Panc1 (cell line): ENCODE measurements around the gene KIF12. TPM values are rescaled to one million over a fixed set of nuclear protein-coding genes. Genes with fewer than 3 reads are reported as not detected.

Source experiments
- ATAC-seq: fragments of 200-7000 bp; cut with Tn5 transposase; 2 replicates; pipeline ENCODE4 v1.9.1; 2020; ENCODE audit warnings: mild to moderate bottlenecking, moderate library complexity
- BruUV-seq: library from RNA; stranded (reverse); fragments of 400-500 nt; replicated peaks from 2 replicates; lab custom pipeline; 2021; lab: Mats Ljungman, UMichigan
- CTCF ChIA-PET: fragments of 300-600 bp; sonication (Branson Sonifier 250); formaldehyde crosslinking; loops from one replicate; lab custom pipeline; 2022; ENCODE audit warnings: antibody characterized with exemption; lab: Charles Lee
- POLR2A ChIA-PET: fragments of 300-600 bp; sonication (Branson Sonifier 250); formaldehyde crosslinking; loops from one replicate; lab custom pipeline; 2022; ENCODE audit warnings: antibody characterized with exemption; lab: Charles Lee
- DNase-seq: peaks from one replicate; pipeline ENCODE4 v3.0.0-alpha.2; 2010; ENCODE audit warnings: low read depth, low spot score
- H3K27ac ChIP-seq: 2 replicates; pipeline ENCODE4 v1.5.1; 2011; ENCODE audit warnings: mild to moderate bottlenecking, low read length, inconsistent platforms
- H3K27me3 ChIP-seq: fragments of 200-500 bp; sonication (Bioruptor generic); 2 replicates; pipeline ENCODE4 v1.6.0; 2014; ENCODE audit warnings: low read length, inconsistent platforms; ENCODE audit not compliant: control insufficient read depth, insufficient read depth
- H3K36me3 ChIP-seq: fragments of 200-500 bp; sonication (Bioruptor generic); 2 replicates; pipeline ENCODE4 v1.5.1; 2014; ENCODE audit warnings: inconsistent platforms, mild to moderate bottlenecking, low read length, moderate library complexity; ENCODE audit not compliant: control insufficient read depth, insufficient read depth
- H3K4me1 ChIP-seq: 2 replicates; pipeline ENCODE4 v1.5.1; 2011; ENCODE audit warnings: inconsistent platforms, mild to moderate bottlenecking, low read length, moderate library complexity; ENCODE audit not compliant: control insufficient read depth, insufficient read depth
- H3K4me3 ChIP-seq, 2 experiments: 2 replicates each; pipeline ENCODE4 v1.5.1; 2011 to 2012; ENCODE audit warnings: low read depth in 2 of 2, low read length in 2 of 2, mild to moderate bottlenecking in 2 of 2, inconsistent platforms in 1 of 2, moderate library complexity in 1 of 2
- H3K9me3 ChIP-seq: fragments of 200-500 bp; sonication (Bioruptor generic); 2 replicates; pipeline ENCODE4 v1.5.1; 2014; ENCODE audit warnings: low read depth, mild to moderate bottlenecking, inconsistent platforms, low read length, moderate library complexity; ENCODE audit not compliant: control insufficient read depth, insufficient read depth
- POLR2AphosphoS5 ChIP-seq: IDR thresholded peaks from 2 replicates; pipeline ENCODE4 v1.6.1; 2012; ENCODE audit warnings: mild to moderate bottlenecking, low read depth, low read length, moderate library complexity
- SIN3A ChIP-seq: IDR thresholded peaks from 2 replicates; pipeline ENCODE4 v1.6.1; 2012; ENCODE audit warnings: low read depth, mild to moderate bottlenecking, low read length, moderate library complexity, borderline replicate concordance; ENCODE audit not compliant: insufficient read depth
- TCF7L2 ChIP-seq: IDR thresholded peaks from 2 replicates; pipeline ENCODE4 v1.6.1; 2011; ENCODE audit warnings: mild to moderate bottlenecking, low read depth, low read length, inconsistent platforms
- in situ Hi-C: cut with HindIII; loops from 2 replicates; pipeline ENCODE4 v1.10.0; 2016; ENCODE audit warnings: low sequenced_read_pairs, low pct_unique_long_range_greater_than_20kb
- intact Hi-C: fragments of 100-400 bp; cut with micrococcal nuclease; formaldehyde crosslinking; loops from one replicate; pipeline ENCODE4 v1.10.0; 2022; ENCODE audit not compliant: unreplicated experiment
- total RNA-seq: library from RNA; stranded (reverse); gene quantifications from one replicate; pipeline ENCODE4 v1.2.1, GENCODE V29; 2021; ENCODE audit not compliant: unreplicated experiment
- TF ChIP-seq, protein P1 (sequence below): fragments of 450-650 bp; IDR thresholded peaks from 2 replicates; pipeline ENCODE4 v1.5.1; 2017; ENCODE audit warnings: mild to moderate bottlenecking
- TF ChIP-seq, protein P2 (sequence below), 2 experiments: IDR thresholded peaks; 2 replicates each; pipeline ENCODE4 v1.6.1; 2011 to 2012; ENCODE audit warnings: low read depth in 2 of 2, control low read depth in 1 of 2, low read length in 1 of 2, mild to moderate bottlenecking in 1 of 2, moderate library complexity in 1 of 2; ENCODE audit not compliant: insufficient read depth in 1 of 2

The KIF12 gene
- total RNA-seq, 1 experiment from 2014 or later: 0.87 TPM

DNA sequence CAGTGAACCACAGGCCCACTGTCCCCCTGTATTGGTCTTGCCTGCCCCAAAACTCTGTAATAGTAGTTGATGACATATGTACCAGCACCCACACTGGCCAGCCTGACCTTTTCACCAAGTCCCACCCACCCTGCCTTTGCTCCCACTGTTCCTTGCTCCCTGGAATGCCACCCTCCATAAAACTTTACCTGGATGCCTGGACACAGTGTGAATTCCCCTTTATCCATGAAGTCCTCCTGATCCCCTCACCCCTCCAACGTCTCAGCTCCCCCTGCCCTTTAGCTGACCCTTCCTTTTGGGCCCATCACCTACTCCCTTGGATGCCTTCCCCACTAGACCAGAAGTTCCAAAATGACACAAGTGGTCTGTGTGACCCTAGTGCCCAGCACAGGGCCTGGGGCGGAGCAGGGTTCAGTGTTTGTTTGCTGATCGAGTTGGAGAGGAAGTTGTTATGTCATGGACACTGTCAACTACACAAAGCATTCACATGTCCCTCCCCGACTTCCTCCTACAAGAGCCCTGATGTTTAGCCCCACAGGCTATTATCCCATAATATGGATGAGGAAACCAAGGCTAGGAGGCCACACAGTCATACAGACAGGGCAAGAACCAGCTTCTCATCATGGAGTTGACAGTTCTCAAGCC is 37.1 kb downstream of the KIF12 start:
- no peak for DNase-seq
- H3K36me3 ChIP-seq: no peaks in the 10 kb centered on the region
- H3K9me3 ChIP-seq: no peaks in the 10 kb centered on the region
- ChIA-PET CTCF (no interaction called here), POLR2A (no interaction called here)
- H3K27me3 ChIP-seq: 0 out of 2 replicates have a peak, but pooled peaks cover 2% of the 10 kb centered on the region
- TF ChIP-seq POLR2AphosphoS5: no peak
- TF ChIP-seq, protein P1, sequence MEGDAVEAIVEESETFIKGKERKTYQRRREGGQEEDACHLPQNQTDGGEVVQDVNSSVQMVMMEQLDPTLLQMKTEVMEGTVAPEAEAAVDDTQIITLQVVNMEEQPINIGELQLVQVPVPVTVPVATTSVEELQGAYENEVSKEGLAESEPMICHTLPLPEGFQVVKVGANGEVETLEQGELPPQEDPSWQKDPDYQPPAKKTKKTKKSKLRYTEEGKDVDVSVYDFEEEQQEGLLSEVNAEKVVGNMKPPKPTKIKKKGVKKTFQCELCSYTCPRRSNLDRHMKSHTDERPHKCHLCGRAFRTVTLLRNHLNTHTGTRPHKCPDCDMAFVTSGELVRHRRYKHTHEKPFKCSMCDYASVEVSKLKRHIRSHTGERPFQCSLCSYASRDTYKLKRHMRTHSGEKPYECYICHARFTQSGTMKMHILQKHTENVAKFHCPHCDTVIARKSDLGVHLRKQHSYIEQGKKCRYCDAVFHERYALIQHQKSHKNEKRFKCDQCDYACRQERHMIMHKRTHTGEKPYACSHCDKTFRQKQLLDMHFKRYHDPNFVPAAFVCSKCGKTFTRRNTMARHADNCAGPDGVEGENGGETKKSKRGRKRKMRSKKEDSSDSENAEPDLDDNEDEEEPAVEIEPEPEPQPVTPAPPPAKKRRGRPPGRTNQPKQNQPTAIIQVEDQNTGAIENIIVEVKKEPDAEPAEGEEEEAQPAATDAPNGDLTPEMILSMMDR: no peak
- no peak for TF ChIP-seq TCF7L2
- TF ChIP-seq SIN3A: no peak
- TF ChIP-seq, protein P2, sequence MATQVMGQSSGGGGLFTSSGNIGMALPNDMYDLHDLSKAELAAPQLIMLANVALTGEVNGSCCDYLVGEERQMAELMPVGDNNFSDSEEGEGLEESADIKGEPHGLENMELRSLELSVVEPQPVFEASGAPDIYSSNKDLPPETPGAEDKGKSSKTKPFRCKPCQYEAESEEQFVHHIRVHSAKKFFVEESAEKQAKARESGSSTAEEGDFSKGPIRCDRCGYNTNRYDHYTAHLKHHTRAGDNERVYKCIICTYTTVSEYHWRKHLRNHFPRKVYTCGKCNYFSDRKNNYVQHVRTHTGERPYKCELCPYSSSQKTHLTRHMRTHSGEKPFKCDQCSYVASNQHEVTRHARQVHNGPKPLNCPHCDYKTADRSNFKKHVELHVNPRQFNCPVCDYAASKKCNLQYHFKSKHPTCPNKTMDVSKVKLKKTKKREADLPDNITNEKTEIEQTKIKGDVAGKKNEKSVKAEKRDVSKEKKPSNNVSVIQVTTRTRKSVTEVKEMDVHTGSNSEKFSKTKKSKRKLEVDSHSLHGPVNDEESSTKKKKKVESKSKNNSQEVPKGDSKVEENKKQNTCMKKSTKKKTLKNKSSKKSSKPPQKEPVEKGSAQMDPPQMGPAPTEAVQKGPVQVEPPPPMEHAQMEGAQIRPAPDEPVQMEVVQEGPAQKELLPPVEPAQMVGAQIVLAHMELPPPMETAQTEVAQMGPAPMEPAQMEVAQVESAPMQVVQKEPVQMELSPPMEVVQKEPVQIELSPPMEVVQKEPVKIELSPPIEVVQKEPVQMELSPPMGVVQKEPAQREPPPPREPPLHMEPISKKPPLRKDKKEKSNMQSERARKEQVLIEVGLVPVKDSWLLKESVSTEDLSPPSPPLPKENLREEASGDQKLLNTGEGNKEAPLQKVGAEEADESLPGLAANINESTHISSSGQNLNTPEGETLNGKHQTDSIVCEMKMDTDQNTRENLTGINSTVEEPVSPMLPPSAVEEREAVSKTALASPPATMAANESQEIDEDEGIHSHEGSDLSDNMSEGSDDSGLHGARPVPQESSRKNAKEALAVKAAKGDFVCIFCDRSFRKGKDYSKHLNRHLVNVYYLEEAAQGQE (IDR thresholded peaks at IDR 0.05; ENCODE audit: insufficient read depth in 1 of 2, low read depth in 2 of 2, low read length in 1 of 2): no peak
- no TSS peak for BruUV-seq
- intact Hi-C loops: no loop called here
- in situ Hi-C loops: no loop called here
- no peaks in the 10 kb centered on the region for H3K4me1 ChIP-seq
- no peak overlapping the region for H3K27ac ChIP-seq
- no peak overlapping the region for H3K4me3 ChIP-seq
- ATAC-seq: no peak

DNA sequence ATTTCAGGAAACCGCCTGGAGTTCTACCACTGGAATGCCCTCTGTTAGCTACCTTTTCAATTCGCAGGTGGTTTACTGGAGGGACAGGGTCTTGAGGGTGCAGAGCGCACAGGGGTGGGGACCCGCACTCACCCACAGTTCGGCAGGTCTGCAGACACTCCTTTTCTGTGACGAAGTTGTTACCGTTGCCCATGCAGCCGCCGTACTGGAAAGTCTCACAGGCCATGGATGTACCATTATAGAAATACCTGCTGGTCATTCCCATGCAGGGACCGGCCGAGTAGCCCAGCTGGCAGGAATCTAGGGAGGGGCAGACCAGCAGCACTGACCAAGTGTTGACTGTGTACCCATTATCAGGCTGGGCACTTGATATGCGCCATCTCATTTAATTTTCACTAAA is 37.8 kb downstream of the KIF12 start:
- no peak overlapping the region for H3K27ac ChIP-seq
- intact Hi-C loops: no loop called here
- TF ChIP-seq SIN3A (no peak), TCF7L2 (no peak), POLR2AphosphoS5 (no peak)
- TF ChIP-seq, protein P2 (IDR thresholded peaks at IDR 0.05; ENCODE audit: insufficient read depth in 1 of 2, low read depth in 2 of 2, low read length in 1 of 2): no peak
- TF ChIP-seq, protein P1: no peak
- H3K4me3 ChIP-seq: no peak overlapping the region
- ATAC-seq (no peak), DNase-seq (no peak)
- POLR2A ChIA-PET: no interaction called here
- 0 out of 2 replicates have a peak, but pooled peaks cover 2% of the 10 kb centered on the region for H3K27me3 ChIP-seq
- H3K36me3 ChIP-seq: no peaks in the 10 kb centered on the region
- BruUV-seq: no TSS peak
- CTCF ChIA-PET: no interaction called here
- no peaks in the 10 kb centered on the region for H3K9me3 ChIP-seq
- in situ Hi-C loops: no loop called here
- H3K4me1 ChIP-seq: no peaks in the 10 kb centered on the region
